ENCODE measurements around the gene MCCD1. TPM values are rescaled to one million over a fixed set of nuclear protein-coding genes. Genes with fewer than 3 reads are reported as not detected.

Gene MCCD1
- total and polyA plus RNA-seq, 2 of the 13 experiments (the other 11 are each of a cell fraction or from before 2014, with no cell fraction given) = 0.15 TPM; not detected in 1

DNA sequence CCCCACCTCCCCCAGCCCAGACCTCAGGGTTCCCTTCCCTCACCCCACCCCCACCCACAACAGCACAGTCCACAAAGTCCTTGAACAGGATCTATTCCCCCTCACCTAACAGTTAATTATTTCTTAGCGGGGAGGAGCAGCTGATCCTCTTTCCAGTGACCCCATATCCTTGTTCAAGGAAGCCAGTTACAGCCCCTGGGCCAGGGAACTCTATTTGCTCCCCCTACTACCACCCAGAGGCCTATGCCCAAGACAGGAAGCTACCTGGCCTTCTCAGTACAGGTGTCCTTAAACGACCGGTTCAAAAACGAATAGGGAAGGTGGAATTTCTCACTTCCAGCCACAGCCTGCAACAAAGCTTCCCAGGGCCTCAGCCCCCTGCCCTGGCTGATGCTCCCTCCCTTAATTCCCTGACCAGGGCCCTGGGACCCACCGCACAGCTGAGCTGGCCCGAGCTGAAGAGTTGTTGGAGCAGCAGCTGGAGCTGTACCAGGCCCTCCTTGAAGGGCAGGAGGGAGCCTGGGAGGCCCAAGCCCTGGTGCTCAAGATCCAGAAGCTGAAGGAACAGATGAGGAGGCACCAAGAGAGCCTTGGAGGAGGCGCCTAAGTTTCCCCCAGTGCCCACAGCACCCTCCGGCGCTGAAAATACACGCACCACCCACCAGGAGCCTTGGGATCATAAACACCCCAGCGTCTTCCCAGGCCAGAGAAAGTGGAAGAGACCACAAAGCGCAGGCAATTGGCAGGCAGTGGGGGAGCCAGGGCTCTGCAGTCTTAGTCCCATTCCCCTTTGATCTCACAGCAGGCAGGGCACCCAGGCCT lies 778 bp downstream of the MCCD1 start (continued):
- TF ChIP-seq ZBTB40 (IDR thresholded peaks at IDR 0.05) (no peak), ZBTB40 (CRISPR knock-in tag; IDR thresholded peaks at IDR 0.05) (no peak), KDM4B (CRISPR knock-in tag; IDR thresholded peaks at IDR 0.05) (no peak), ZMYM4 (CRISPR knock-in tag; IDR thresholded peaks at IDR 0.05) (no peak), ZNF782 (CRISPR knock-in tag; IDR thresholded peaks at IDR 0.05; ENCODE audit: borderline replicate concordance) (0 out of 2 replicates have a peak, but pooled peaks have one; percentile 23), TP53 (CRISPR knock-in tag; conservative IDR thresholded peaks at IDR 0.05) (no peak), SOX5 (CRISPR knock-in tag; IDR thresholded peaks at IDR 0.05; ENCODE audit: borderline replicate concordance) (no peak), NR1H2 (CRISPR knock-in tag; IDR thresholded peaks at IDR 0.05; ENCODE audit: borderline replicate concordance, low read depth) (no peak), MLLT10 (CRISPR knock-in tag; IDR thresholded peaks at IDR 0.05) (no peak), ZNF256 (CRISPR knock-in tag; conservative IDR thresholded peaks at IDR 0.05) (0 out of 2 replicates have a peak, but pooled peaks have one; percentile 27), ZFYVE20 (CRISPR knock-in tag; IDR thresholded peaks at IDR 0.05; ENCODE audit: borderline replicate concordance, low read depth) (no peak), ESRRA (CRISPR knock-in tag; IDR thresholded peaks at IDR 0.05; ENCODE audit: low read depth) (no peak; the same call in 1 of the 2 replicates), NCOA5 (CRISPR knock-in tag; IDR thresholded peaks at IDR 0.05) (0 out of 2 replicates have a peak, but pooled peaks have one; percentile 56), AGO2 (optimal IDR thresholded peaks at IDR 0.05; ENCODE audit: low read depth, low read length) (peak; percentile 99), ZFX (CRISPR knock-in tag; IDR thresholded peaks at IDR 0.05; ENCODE audit: low read depth) (peak; percentile 64; the same call in 1 of the 2 replicates), THAP11 (CRISPR knock-in tag; IDR thresholded peaks at IDR 0.05) (peak; percentile 35), PHF21A (CRISPR knock-in tag; IDR thresholded peaks at IDR 0.05) (no peak), SP2 (CRISPR knock-in tag; IDR thresholded peaks at IDR 0.05) (no peak)
- TF ChIP-seq, protein P1, sequence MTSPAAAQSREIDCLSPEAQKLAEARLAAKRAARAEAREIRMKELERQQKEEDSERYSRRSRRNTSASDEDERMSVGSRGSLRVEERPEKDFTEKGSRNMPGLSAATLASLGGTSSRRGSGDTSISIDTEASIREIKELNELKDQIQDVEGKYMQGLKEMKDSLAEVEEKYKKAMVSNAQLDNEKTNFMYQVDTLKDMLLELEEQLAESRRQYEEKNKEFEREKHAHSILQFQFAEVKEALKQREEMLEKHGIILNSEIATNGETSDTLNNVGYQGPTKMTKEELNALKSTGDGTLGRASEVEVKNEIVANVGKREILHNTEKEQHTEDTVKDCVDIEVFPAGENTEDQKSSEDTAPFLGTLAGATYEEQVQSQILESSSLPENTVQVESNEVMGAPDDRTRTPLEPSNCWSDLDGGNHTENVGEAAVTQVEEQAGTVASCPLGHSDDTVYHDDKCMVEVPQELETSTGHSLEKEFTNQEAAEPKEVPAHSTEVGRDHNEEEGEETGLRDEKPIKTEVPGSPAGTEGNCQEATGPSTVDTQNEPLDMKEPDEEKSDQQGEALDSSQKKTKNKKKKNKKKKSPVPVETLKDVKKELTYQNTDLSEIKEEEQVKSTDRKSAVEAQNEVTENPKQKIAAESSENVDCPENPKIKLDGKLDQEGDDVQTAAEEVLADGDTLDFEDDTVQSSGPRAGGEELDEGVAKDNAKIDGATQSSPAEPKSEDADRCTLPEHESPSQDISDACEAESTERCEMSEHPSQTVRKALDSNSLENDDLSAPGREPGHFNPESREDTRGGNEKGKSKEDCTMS (CRISPR knock-in tag; conservative IDR thresholded peaks at IDR 0.05) = no peak

All from HepG2 (cell line).